ENCODE measurements around the gene HSPA1A.
A peak's percentile ranks its signal among the peaks of the same experiment; 100 is the strongest.

The HSPA1A gene

GRCh38 chr6:31815025-31815838 is at the start of gene HSPA1A, which contains the start of gene HSPA1L:
TSS of gene HSPA1A (plus strand) at chr6:31815543. CDS start at chr6:31815757, 214 bp downstream.
TSS of gene HSPA1L (minus strand) at chr6:31815283. CDS start at chr6:31811972, 3,311 bp downstream.
- no peak for FAIRE-seq

- no peak for FAIRE-seq
These were observed 49.8 kb upstream of the HSPA1A start for GRCh38 chr6:31765559-31765909.

- no peak for FAIRE-seq
These were observed 49.2 kb upstream of the HSPA1A start for GRCh38 chr6:31765910-31766794.

- FAIRE-seq = no peak
These were observed 48.2 kb upstream of the HSPA1A start for GRCh38 chr6:31767096-31767645.

GRCh38 chr6:31768363-31769257 is 46.7 kb upstream of the HSPA1A start:
- no peak for FAIRE-seq

- FAIRE-seq = no peak
These were observed 45.5 kb upstream of the HSPA1A start for GRCh38 chr6:31769684-31770371.

GRCh38 chr6:31770860-31771259 is 44.5 kb upstream of the HSPA1A start:
- no peak for FAIRE-seq

GRCh38 chr6:31771992-31772358 is 43.4 kb upstream of the HSPA1A start:
- FAIRE-seq = no peak

GRCh38 chr6:31775184-31775583 is 40.2 kb upstream of the HSPA1A start:
- no peak for FAIRE-seq

GRCh38 chr6:31775633-31776484 is 39.5 kb upstream of the HSPA1A start:
- no peak for FAIRE-seq

GRCh38 chr6:31776485-31776988 is 38.8 kb upstream of the HSPA1A start:
- no peak for FAIRE-seq

GRCh38 chr6:31776989-31777666 is 38.2 kb upstream of the HSPA1A start, which contains the start of gene VWA7:
TSS of gene VWA7 (minus strand) at chr6:31777328. CDS start at chr6:31776779, 549 bp downstream.
- peak; percentile 62 for FAIRE-seq

GRCh38 chr6:31777667-31778050 is 37.7 kb upstream of the HSPA1A start:
- no peak for FAIRE-seq

- no peak for FAIRE-seq
These were observed 37.1 kb upstream of the HSPA1A start for GRCh38 chr6:31778193-31778592.

- no peak for FAIRE-seq
These were observed 36.1 kb upstream of the HSPA1A start for GRCh38 chr6:31778999-31779885.

GRCh38 chr6:31779908-31780307 is 35.4 kb upstream of the HSPA1A start:
- FAIRE-seq = no peak

GRCh38 chr6:31780507-31781243 is 34.7 kb upstream of the HSPA1A start:
- FAIRE-seq = no peak
